OCI-LY7 (cell line): ENCODE results near the gene ZDHHC9. TPM values are rescaled to one million over a fixed set of nuclear protein-coding genes. Genes with fewer than 3 reads are reported as not detected.
"Not testable (repeated sequence)": the region's sequence is repeated elsewhere in the genome, so short reads cannot be mapped to it uniquely, and the experiment has no call there.

ENCODE experiments used
- BruUV-seq: library from RNA; stranded (reverse); fragments of 400-500 nt; replicated peaks from 2 replicates; lab custom pipeline; 2021; lab: Mats Ljungman, UMichigan
- CTCF ChIA-PET: fragments of 300-600 bp; sonication (Branson Sonifier 250); formaldehyde crosslinking; loops from one replicate; lab custom pipeline; 2022; ENCODE audit warnings: antibody characterized with exemption; ENCODE audit not compliant: unreplicated experiment; lab: Charles Lee
- POLR2A ChIA-PET: fragments of 300-600 bp; sonication (Branson Sonifier 250); formaldehyde crosslinking; loops from one replicate; lab custom pipeline; 2022; ENCODE audit warnings: antibody characterized with exemption; lab: Charles Lee
- DNase-seq: peaks from one replicate; pipeline ENCODE4 v3.0.0-alpha.2; 2015; ENCODE audit warnings: low spot score
- H2AFZ ChIP-seq: fragments of 200-600 bp; sonication (generic), shearing (Covaris generic); 2 replicates; pipeline ENCODE4 v1.6.1; 2014; ENCODE audit warnings: mild to moderate bottlenecking, antibody characterized with exemption, low read length, moderate library complexity
- H3K27ac ChIP-seq: fragments of 200-600 bp; sonication (generic); 2 replicates; pipeline ENCODE4 v1.5.1; 2014; ENCODE audit warnings: mixed run types, low read depth, mild to moderate bottlenecking, moderate library complexity, low read length, inconsistent platforms; ENCODE audit not compliant: poor library complexity, severe bottlenecking
- H3K36me3 ChIP-seq: fragments of 200-600 bp; sonication (generic); 2 replicates; pipeline ENCODE4 v1.6.1; 2014; ENCODE audit warnings: mild to moderate bottlenecking, antibody characterized with exemption, low read length, moderate library complexity, mixed read lengths; ENCODE audit not compliant: insufficient read depth
- H3K4me1 ChIP-seq: fragments of 200-600 bp; sonication (generic); 2 replicates; pipeline ENCODE4 v1.5.1; 2014; ENCODE audit warnings: mild to moderate bottlenecking, low read length; ENCODE audit not compliant: insufficient read depth, poor library complexity, severe bottlenecking
- H3K4me2 ChIP-seq: fragments of 200-600 bp; sonication (generic); 2 replicates; pipeline ENCODE4 v1.6.1; 2014; ENCODE audit warnings: mild to moderate bottlenecking, low read length
- H3K4me3 ChIP-seq: fragments of 200-600 bp; sonication (generic); 2 replicates; pipeline ENCODE4 v1.5.1; 2014; ENCODE audit warnings: mild to moderate bottlenecking, low read depth, low read length; ENCODE audit not compliant: poor library complexity, severe bottlenecking
- H3K79me2 ChIP-seq: fragments of 200-600 bp; sonication (generic); 2 replicates; pipeline ENCODE4 v1.6.1; 2016; ENCODE audit warnings: low read depth, mild to moderate bottlenecking, low read length, moderate library complexity, mixed read lengths; ENCODE audit not compliant: insufficient read depth
- H3K9me2 ChIP-seq: fragments of 200-600 bp; sonication (generic); 2 replicates; pipeline ENCODE4 v1.6.1; 2016; ENCODE audit warnings: mild to moderate bottlenecking, low read length, mixed read lengths; ENCODE audit not compliant: insufficient read depth
- H3K9me3 ChIP-seq: fragments of 200-600 bp; sonication (generic); 2 replicates; pipeline ENCODE4 v1.6.1; 2014; ENCODE audit warnings: mild to moderate bottlenecking, mixed run types, low read length, mixed read lengths
- H4K20me1 ChIP-seq: fragments of 200-600 bp; sonication (generic); 2 replicates; pipeline ENCODE4 v1.6.1; 2014; ENCODE audit warnings: mild to moderate bottlenecking, antibody characterized with exemption, low read length, moderate library complexity, mixed read lengths; ENCODE audit not compliant: insufficient read depth
- CTCF ChIP-seq: fragments of 200-600 bp; sonication (generic); conservative IDR thresholded peaks from 2 replicates; pipeline ENCODE4 v1.5.1; 2014; ENCODE audit warnings: mild to moderate bottlenecking, antibody characterized with exemption, low read length, moderate library complexity, mixed read lengths
- EZH2phosphoT487 ChIP-seq: fragments of 200-600 bp; sonication (generic); IDR thresholded peaks from 2 replicates; pipeline ENCODE4 v1.6.1; 2018; ENCODE audit warnings: low read depth, borderline replicate concordance, mild to moderate bottlenecking, mixed run types, antibody characterized with exemption, low read length, moderate library complexity, mixed read lengths
- intact Hi-C: fragments of 100-400 bp; cut with micrococcal nuclease; formaldehyde crosslinking; loops from one replicate; pipeline ENCODE4 v1.10.0; 2022; ENCODE audit not compliant: unreplicated experiment
- total RNA-seq, 2 experiments: library from RNA; depleted of rRNA in 1 of 2; stranded (reverse); fragments of >200 nt in 1 of 2; shearing (Covaris generic) in 1 of 2; gene quantifications; 2 replicates each; pipeline ENCODE4 v1.2.3, GENCODE V29; 2014 to 2022

ZDHHC9 gene
- total RNA-seq, 2 experiments from 2014 or later = 8.2 to 11.3 TPM

GRCh38 chrX:129876771-129877305 is 33.2 kb upstream of the ZDHHC9 start:
- Histone ChIP-seq H3K9me3 (no peaks in the 10 kb centered on the region), H3K79me2 (no peaks in the 10 kb centered on the region), H4K20me1 (no peaks in the 10 kb centered on the region), H3K9me2 (no peaks in the 10 kb centered on the region), H2AFZ (no peak overlapping the region), H3K27ac (no peak overlapping the region), H3K36me3 (no peaks in the 10 kb centered on the region), H3K4me3 (no peak overlapping the region), H3K4me1 (no peaks in the 10 kb centered on the region), H3K4me2 (no peak overlapping the region)
- BruUV-seq = no TSS peak
- TF ChIP-seq EZH2phosphoT487 (no peak), CTCF (no peak)
- ChIA-PET POLR2A (no interaction called here), CTCF (no interaction called here)
- DNase-seq = no peak
- intact Hi-C loops = no loop called here

- H3K36me3 ChIP-seq = no peaks in the 10 kb centered on the region
- no TSS peak for BruUV-seq
- H3K4me1 ChIP-seq = no peaks in the 10 kb centered on the region
- TF ChIP-seq EZH2phosphoT487 (no peak), CTCF (no peak)
- no peak overlapping the region for H3K4me2 ChIP-seq
- no peaks in the 10 kb centered on the region for H4K20me1 ChIP-seq
- H3K9me3 ChIP-seq = no peaks in the 10 kb centered on the region
- no peak overlapping the region for H2AFZ ChIP-seq
- CTCF ChIA-PET = no interaction called here
- H3K9me2 ChIP-seq = no peaks in the 10 kb centered on the region
- no peaks in the 10 kb centered on the region for H3K79me2 ChIP-seq
- intact Hi-C loops = no loop called here
- no peak overlapping the region for H3K4me3 ChIP-seq
- DNase-seq = no peak
- POLR2A ChIA-PET = no interaction called here
- no peak overlapping the region for H3K27ac ChIP-seq
Measured at GRCh38 chrX:129875669-129876068, 32.0 kb upstream of the ZDHHC9 start.

GRCh38 chrX:129872524-129872923 is 28.8 kb upstream of the ZDHHC9 start:
- H3K9me2 ChIP-seq = no peaks in the 10 kb centered on the region
- ChIA-PET POLR2A (interaction anchor here (0.7 kb wide), 1 partner anchor 74 kb away, joined by 3 read pairs; no protein-coding TSS in a partner anchor), CTCF (no interaction called here)
- H3K27ac ChIP-seq = no peak overlapping the region
- no peaks in the 10 kb centered on the region for H4K20me1 ChIP-seq
- no peaks in the 10 kb centered on the region for H3K36me3 ChIP-seq
- BruUV-seq = no TSS peak
- intact Hi-C loops = no loop called here
- H3K4me3 ChIP-seq = no peak overlapping the region
- H3K9me3 ChIP-seq = no peaks in the 10 kb centered on the region
- no peak overlapping the region for H2AFZ ChIP-seq
- H3K4me2 ChIP-seq = no peak overlapping the region
- H3K4me1 ChIP-seq = no peaks in the 10 kb centered on the region
- DNase-seq = no peak
- TF ChIP-seq CTCF (no peak), EZH2phosphoT487 (no peak)
- no peaks in the 10 kb centered on the region for H3K79me2 ChIP-seq

GRCh38 chrX:129866321-129866720 is 22.6 kb upstream of the ZDHHC9 start:
- H3K36me3 ChIP-seq, BruUV-seq, H3K4me2 ChIP-seq, H3K4me1 ChIP-seq, H3K27ac ChIP-seq, H3K79me2 ChIP-seq, DNase-seq, H3K9me3 ChIP-seq, intact Hi-C loops, H4K20me1 ChIP-seq, POLR2A ChIA-PET, CTCF ChIA-PET, H3K4me3 ChIP-seq, H2AFZ ChIP-seq, H3K9me2 ChIP-seq: not testable (repeated sequence)
